GM19239 (cell line): ENCODE results near the gene IP6K1.
A peak's percentile ranks its signal among the peaks of the same experiment; 100 is the strongest.
"Not testable (repeated sequence)": the region's sequence is repeated elsewhere in the genome, so short reads cannot be mapped to it uniquely, and the experiment has no call there.

Experiments used
- DNase-seq: peaks from one replicate; pipeline ENCODE4 v3.0.0; 2011; ENCODE audit warnings: low spot score; ENCODE audit not compliant: insufficient read length
- FAIRE-seq: peaks from 2 replicates; lab custom pipeline; 2011; peaks lifted over from hg19 to GRCh38; lab: Jason Lieb, UNC

IP6K1 gene

DNA sequence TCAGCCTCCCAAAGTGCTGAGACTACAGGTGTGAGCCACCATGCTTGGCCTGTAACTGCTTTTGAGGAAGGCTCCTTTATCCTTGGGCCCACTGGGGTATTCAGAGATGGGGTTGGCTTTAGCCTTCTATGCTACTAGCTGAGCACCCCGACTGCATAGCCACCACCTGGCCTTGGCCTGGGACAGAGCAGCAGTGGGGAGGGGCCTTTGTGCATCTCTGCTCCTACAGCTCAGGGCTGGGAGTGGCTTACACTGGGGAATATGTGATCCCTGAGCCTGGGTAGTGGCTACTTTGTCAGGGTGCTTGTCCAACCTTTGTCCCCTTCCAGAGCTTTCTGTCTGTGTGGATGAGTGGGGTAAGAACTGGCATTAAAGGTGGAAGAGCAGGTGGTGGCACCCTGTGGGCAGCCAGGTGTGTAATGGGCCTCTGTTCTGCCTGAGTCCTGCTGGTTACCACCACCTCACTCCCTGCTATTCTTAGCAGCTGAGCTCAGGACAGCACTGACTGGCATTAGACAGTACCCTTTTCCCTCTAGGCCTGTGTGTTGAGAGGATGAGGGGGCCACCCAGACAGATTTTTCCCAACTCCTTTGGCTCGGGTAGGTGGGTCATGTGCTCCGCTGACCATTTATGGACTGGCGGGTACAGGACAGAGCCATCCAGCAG, 90.9 kb downstream of the IP6K1 start:
- not testable (repeated sequence) for DNase-seq, FAIRE-seq

DNA sequence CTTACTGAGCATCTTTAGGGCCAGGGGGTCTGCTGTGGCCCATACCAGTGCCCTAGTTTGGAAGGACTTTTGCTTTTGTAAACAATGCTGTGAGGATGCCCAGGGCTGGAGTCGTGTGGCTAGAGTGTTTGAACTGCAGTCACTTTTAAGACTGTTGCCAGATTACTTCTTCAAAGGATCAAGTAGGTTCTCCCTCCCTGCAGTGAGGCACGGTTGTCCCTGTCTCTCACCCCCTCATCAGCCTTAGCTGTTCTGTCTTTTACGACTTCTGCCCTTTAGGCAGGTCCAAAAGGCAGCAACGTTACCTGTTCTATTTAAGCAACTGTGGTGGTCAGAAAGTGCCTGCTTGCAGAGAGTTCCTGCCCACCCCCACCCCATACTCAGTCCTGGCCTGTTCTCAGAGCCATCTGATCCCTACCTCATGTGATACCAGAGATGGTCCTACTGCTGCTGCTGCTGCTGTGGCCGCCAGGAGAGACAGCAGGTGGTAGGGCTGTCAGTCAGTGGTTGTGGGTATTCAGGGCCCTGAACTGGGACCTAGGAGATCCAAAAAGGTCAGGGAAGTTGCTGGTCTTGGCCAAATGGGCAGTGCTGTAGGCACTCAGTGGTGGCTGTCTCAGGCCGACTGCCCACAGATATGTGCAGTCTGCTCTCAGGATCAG, 91.8 kb downstream of the IP6K1 start:
- FAIRE-seq, DNase-seq: not testable (repeated sequence)

DNA sequence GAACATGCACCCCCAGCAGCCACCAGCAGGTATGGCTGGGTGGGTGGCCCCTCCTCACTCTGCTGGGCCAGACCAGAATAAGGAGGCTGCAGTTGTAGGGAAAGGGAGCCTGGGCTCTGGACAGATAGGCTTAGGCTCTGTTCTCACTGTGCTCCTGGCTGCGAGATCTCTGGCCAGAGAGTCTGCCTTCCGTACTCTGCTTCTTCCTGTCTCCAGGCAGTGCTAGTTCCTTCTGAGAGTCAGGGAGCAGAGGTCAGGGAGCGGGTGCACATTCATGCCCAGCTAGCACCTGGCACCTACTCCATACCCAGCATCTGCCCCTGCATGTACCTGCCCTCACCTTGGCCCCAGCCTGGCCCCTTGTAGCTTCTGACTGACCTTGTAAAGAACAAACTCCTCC, 94.9 kb downstream of the IP6K1 start:
- DNase-seq, FAIRE-seq: not testable (repeated sequence)

DNA sequence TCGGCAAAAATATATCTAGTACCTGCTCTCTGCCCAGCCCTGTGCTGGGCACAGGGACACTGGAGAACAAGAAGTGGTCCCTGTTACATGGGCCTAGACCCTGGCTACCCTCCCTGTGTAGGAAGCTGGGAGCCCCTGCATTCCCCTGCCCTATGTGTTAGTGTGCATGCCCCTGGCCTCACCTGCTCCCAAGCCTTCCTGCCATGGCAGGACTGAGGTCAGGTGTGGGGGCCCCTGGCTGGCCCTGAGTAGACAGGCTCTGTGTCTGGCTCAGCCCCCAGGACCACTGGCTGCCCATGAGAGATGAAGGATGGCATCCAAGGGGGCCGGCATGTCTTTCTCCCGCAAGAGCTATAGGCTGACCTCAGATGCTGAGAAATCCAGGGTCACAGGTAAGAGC, 95.5 kb downstream of the IP6K1 start:
- not testable (repeated sequence) for FAIRE-seq

DNA sequence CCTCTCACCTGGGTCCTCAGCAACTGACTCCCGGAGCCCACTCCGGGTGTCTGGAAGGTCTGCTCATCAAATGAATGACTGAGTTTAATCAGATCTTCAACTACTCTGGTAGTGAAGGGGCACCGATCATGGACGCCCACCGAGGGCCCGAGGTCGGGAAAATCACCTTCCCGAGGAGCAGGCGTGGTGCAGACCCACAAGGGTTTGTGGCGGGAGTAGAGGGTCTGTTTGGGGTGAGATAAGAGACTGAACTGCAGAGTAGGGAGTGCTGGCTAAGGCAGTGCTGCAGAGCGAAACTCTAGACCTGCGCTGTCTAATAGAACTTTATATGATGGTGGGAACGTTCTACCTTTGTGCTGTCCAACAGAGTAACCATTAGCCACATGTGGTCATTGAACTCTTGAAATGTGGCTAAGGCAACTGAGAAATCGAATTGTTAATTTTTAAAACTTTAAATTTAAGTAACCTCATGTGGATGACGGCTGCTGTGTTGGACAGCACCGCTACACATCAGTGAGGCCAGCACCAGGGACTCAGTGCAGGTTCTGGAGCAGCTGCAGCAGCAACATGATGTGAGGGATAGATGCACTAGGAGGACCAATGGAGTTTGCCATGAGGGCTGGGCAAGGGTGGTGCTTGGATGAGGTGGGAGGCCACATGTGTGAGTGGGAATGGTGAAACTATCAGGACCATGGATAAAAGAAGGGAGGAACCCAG, 96.3 kb downstream of the IP6K1 start:
- not testable (repeated sequence) for FAIRE-seq, DNase-seq

More for the DNA sequence above, 95.5 kb downstream of the IP6K1 start:
- DNase-seq, result not testable (repeated sequence)

DNA sequence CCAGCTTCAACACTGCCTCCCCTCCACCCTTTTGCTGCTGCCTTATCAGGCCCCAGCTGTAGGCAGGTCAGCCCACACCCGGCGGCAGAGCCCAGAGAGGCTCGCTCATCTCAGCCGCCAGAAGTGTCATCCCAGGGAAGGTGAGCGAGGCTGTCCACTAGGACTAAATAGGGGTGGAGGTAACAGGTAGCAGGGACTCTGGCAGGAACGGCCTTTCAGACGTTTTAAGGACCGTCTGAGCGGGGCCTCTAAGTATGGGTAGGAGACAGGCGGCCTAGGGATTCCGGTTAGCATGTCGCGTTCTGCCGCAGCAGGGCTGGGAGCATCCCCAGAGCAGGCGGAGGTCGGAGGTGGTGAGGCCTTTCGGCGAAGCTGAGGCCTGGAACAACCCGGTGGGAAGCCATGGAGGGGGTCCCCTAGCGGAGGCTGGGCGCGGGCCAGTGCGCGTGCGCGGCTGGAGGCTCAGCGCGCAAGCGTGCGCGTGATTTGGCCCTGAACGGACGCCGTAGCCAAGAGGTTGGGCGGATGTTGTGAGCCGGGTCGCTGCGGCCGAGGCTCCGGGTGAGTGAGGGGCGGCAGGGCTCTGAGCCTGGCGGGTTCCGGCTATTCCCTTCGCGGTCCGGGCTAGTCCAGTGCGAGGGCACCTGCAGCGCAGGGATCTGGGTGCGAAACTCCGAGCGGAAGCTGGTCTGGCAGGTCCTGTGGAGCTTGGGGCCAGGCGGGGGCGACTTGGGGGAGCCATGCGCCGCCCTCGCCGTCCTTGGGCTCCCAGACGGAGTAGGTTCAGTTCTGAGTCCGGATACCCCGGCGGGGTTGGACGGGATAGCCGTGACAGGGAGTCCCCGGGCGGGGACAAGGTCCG, 97.1 kb downstream of the IP6K1 start, which contains the start of the genes MST1 and RNF123:
TSS of gene MST1 (minus strand) at position 429 of the 862 bp plus-strand sequence. CDS start 783 bp downstream, outside the sequence.
TSS of gene RNF123 (plus strand) at position 512 of the 862 bp plus-strand sequence. CDS start 1,609 bp downstream, outside the sequence.
- peak; percentile 47 for FAIRE-seq
- peak; percentile 93 for DNase-seq

DNA sequence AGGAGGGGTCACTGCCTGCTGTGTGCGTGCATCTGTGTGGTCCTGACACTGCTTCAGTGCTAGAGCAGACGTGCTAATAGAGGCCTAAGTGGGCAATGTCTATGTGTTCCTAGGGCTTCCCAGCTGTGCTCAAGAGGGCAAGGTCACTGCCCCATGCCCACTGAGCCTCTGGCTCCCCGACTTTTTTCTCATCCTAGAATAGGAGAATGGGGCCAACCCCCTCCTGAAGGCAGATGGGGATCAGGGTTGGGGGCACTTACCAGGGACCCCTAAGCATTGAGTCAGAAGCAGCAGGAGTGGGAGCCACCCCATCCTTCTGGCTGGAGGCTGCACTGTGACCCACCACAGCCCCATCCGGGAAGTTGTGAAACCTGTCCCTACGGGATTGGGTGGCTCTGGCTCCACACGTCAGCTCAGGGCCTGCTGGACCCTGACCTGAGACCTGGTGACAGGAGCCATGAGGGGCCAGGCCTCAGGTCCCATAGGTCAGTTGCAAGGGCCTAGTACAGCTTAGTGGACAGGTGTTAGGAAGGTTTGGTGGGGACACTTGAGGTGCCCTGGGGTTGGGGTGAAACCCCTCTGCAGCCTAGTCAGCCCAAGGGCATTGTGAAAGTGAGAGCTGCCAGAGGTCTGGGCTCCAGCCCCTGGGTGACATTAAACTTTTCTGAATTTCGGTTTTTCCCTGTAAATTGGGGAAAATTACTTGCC, 97.8 kb downstream of the IP6K1 start:
- not testable (repeated sequence) for FAIRE-seq, DNase-seq

DNA sequence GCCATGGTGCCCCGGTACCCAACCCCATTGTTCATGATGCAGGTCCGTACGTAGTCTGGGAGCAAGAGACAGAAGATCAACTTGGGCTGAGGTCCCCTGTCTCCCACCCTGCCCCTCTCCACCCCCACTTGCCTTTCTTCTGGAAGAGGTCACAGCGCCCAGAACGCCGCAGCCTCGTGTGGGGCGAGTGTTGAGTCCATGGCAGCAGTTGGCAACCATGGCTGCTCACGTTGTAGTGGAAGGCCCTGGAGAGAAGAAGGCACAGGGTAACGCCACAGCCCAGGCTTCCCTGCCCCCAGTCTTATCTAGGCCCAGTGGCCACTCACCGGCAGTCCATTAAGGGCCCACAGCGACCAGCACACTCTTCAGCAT, 98.9 kb downstream of the IP6K1 start:
- not testable (repeated sequence) for FAIRE-seq, DNase-seq

DNA sequence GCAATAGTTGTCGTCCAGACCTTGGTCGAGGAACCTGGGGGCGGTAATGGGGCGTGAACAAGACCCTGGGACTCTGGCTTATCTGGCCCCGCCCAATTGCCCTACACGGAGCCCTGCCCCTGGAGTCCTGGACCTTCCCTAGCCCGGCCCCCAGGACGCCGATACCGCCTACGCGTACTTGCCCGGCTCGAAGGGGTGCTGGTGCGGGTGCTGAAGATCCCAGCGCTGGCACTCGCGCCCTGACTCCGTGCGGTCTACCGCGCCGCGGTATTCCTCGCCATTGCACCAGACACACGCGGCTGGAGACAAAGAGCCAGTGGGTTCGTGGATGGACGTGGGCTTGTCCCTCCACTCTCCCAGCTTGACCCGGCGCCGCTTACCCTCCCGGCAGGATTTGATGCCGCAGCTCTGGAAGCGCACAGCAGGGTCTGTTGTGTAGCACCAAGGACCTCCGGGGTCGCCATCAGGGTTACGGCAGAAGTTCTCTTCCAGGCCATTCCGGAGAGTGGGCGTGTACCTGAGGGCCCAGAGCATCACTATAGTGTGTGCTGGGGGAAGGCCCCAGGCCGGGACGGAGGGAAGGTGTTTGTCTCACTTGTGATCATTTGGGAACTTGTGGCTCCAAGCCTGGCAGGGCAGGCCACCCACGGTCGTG, 99.4 kb downstream of the IP6K1 start:
- DNase-seq, FAIRE-seq: not testable (repeated sequence)

DNA sequence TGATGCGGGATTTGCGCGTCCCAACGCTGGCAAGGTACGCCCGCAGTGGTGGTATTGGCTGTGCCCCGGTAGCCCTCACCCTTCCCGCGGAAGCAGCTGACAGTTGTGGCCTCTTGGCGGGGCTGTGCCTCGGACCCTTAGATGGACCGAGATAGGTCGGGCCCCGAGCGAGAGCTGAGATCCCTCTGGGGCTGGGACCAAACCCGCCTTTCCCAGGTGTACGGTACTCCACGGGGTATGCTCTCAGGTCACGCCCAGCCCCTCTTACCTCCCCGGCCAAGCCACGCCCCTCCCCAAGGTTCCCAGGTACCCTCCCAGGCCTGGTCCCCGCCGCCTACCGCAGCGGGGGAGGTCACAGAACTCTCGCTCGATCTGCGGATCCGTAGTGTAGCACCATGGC, 100.0 kb downstream of the IP6K1 start:
- not testable (repeated sequence) for FAIRE-seq

DNA sequence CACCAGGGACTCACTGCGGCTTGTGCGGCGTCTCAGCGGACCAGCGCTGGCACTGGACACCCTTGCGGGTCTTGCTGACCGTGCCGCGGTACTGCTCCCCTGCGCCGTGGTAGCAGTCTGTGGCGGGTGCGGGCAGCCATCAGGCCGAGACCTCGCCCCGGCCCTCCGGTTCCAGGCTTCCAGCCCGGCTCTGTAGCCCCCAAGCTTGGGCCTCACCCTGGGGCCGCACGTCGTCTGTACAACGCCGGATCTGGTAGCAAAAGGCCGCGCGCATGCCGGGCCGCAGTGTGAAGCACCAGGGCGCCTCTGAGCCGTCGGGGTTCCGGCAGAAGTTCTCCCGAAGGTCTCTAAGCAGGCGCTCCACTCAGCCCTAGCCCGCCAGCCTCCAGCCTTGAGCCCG, 100.5 kb downstream of the IP6K1 start:
- not testable (repeated sequence) for FAIRE-seq, DNase-seq

More for the DNA sequence above, 100.0 kb downstream of the IP6K1 start:
- not testable (repeated sequence) for DNase-seq

DNA sequence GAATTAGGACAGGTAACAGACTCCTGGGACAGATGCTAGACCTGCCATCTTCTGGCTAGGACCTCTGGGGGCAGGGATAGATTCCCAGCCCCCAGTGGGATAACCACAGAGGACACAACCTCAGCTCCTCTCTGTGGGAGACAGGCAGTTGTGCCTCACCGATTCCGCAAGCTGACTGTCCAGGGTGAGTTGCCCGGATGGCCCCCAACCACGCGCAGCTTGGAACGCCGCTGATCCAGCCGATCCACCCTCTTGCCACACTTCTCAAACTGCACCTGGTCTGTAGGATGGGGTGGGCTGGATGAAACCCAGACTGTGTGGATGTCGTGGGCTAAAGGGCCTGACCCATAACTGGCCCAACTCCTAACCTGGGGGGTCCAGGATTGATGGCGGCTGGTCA, 101.2 kb downstream of the IP6K1 start:
- DNase-seq, FAIRE-seq: not testable (repeated sequence)

DNA sequence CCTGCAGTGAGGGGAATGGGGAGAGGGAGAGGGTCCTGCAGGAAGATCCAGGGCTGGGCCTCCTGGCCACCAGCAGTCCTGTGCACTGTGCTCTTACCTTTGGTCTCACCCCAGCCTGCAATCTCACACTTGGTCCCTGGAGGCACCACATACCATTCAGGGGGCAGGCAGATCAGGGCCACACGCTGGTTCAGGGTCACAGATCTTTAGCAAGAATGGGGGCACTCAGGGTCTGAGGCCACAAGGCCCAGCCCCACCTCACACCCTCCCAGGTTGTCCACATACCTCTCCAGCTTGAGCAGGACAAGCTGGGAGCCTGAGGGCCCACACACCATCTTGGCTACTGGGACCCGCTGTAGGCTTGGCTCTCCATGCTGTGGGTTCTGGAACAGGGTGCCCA, 101.9 kb downstream of the IP6K1 start:
- not testable (repeated sequence) for DNase-seq, FAIRE-seq

DNA sequence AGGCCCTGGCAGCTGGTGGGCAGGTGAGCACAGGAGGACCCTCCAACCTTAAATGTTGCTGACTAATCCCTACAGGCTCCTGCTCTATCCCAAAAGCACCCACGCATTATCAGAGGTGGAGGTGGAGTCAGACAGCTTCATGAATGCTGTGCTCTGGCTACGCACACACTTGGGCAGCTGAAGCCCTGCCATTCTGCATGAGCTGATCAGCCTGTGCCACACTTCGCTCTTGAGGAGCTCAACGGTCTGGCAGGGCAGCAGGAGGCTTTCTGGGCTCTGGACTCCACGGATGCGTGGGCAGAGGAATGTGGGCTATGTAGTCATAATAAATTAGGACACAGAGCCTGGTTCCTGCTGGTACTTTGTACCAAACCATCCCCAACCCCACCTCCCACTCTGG, 103.2 kb downstream of the IP6K1 start:
- DNase-seq, result no peak
- no peak for FAIRE-seq

DNA sequence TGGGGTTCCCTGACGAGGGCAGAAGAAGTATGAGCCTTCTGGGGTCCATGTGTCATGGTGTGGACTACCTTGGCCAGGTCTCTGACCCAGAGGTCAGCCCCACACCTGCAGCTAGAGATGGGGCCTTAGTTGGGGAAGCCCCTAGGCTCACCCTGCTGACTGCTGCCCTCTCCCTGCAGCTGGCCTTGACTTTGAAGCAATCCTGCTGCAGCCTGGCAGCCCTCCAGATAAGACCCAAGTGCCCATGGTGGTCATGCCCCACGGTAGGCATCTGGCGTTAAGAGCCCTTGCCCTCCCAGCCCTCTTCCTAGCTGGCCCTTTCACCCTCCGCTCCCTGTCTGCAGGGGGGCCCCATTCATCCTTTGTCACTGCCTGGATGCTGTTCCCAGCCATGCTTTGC, 104.8 kb downstream of the IP6K1 start:
- FAIRE-seq (no peak), DNase-seq (no peak)

DNA sequence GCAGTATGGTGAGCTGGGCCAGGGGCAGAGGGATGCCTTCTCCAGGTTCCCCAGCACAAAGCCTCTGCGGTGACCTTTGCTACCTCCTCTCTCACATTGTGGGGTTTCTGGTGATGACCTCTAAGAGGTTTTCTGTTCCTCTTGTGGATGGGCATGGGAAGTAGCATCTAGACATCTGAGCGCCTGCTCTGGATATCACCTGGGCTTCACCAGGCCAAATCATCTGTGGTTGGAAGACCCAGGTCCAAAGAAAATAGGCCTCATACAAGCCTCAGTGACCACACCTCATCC, 105.2 kb downstream of the IP6K1 start:
- no peak for FAIRE-seq
- no peak for DNase-seq

DNA sequence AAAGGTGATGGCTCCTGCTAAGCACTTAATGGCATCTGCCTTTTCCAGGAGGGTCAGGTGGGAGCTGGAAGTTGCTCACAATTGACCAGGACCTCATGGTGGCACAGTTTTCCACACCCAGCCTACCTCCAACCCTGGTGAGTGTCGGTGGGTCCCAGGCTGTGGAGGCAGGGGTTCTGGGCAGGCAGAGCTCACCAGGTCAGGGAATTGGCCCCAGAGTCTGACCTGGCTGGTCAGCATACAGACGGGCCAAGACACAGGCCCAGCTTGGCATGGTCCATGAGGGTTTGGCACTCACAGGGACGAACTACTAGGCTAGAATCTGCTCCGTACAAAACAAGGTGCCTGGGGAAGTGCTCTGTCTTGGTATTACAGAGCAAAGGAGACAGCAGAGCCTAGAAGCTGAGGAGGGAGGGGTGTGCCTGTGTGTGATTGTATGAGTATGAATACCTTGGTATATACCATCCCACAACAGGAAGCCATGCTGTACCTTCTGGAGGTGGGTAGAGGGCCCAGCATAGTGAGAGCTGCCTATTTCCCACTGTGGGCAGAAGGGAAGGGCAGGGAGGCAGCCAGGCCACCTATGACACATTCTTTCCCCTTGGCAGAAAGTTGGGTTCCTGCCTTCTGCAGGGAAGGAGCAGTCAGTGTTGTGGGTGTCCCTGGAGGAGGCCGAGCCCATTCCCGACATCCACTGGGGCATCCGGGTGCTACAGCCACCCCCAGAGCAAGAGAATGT, 105.7 kb downstream of the IP6K1 start:
- no peak for DNase-seq
- no peak for FAIRE-seq

DNA sequence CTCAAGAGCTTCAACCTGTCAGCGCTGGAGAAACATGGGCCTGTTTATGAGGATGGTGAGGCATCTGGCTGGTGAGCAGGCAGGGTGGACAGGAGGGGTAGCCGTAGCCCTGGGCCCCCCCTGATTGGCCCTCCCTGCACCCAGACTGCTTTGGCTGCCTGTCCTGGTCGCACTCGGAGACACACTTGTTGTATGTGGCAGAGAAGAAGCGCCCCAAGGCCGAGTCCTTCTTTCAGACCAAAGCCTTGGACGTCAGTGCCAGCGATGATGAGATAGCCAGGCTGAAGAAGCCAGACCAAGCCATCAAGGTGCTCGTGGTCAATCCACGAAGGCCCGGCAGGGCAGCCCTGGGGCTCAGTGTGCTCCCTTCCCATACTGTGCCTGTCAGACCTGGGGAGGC, 110.4 kb downstream of the IP6K1 start:
- FAIRE-seq (no peak), DNase-seq (no peak)
